ENCODE results near the gene WDR54.

- TF ChIP-seq POLR2AphosphoS5 (IDR thresholded peaks at IDR 0.05; ENCODE audit: insufficient read depth, low read depth, low read length) = no peak
- TF ChIP-seq CTCF (IDR thresholded peaks at IDR 0.05; ENCODE audit: extremely low read depth in 1 of 2, insufficient read depth in 1 of 2, low read depth in 1 of 2, low read length in 2 of 2) = no peak
- peak; percentile 66 for TF ChIP-seq POLR2A (IDR thresholded peaks at IDR 0.05; ENCODE audit: low read depth, low read length)
- no peak for TF ChIP-seq MAX (IDR thresholded peaks at IDR 0.05; ENCODE audit: insufficient read depth, insufficient read length)
Measured at GRCh38 chr2:74458132-74458937, 36.8 kb downstream of the WDR54 start, which contains the start of gene WBP1.
